Measurements from ENCODE around the gene ZNF385C.

DNA sequence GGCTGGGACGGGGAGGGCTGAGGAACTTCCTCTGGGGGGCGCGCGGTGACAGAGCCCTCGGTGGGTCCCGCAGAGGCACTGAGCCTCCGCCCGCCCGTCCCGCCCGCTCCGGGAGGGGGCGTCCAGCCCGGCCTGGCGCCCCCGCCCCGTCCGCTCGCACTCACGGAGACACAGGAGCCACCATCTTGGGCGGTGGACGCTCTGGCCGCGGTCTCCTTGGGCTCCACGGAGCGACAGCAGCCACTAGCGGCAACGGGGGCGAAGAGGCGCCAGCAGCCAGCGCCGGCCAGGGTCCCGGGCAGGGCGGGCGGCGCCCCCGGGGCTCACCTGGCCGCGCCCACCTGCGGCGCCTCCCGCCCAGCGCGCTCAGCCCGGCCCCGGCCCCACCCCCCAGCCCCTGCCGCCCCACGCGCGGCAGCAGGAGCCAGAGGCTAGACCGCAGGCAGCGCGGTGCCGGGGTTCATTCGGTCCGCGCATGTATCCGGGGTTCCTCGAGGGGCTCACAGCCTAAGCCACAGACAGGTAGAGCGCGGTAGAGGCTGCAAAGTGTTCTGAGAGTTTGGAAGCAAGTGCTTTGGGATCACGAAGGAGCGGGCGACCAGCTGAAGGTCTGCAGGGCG is 47.8 kb downstream of the ZNF385C start, which contains the start of gene C17orf113:
- no peak for TF ChIP-seq POLR2A (IDR thresholded peaks at IDR 0.05)
- TF ChIP-seq, protein P1, sequence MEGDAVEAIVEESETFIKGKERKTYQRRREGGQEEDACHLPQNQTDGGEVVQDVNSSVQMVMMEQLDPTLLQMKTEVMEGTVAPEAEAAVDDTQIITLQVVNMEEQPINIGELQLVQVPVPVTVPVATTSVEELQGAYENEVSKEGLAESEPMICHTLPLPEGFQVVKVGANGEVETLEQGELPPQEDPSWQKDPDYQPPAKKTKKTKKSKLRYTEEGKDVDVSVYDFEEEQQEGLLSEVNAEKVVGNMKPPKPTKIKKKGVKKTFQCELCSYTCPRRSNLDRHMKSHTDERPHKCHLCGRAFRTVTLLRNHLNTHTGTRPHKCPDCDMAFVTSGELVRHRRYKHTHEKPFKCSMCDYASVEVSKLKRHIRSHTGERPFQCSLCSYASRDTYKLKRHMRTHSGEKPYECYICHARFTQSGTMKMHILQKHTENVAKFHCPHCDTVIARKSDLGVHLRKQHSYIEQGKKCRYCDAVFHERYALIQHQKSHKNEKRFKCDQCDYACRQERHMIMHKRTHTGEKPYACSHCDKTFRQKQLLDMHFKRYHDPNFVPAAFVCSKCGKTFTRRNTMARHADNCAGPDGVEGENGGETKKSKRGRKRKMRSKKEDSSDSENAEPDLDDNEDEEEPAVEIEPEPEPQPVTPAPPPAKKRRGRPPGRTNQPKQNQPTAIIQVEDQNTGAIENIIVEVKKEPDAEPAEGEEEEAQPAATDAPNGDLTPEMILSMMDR (IDR thresholded peaks at IDR 0.05), result peak in 5 of 6 experiments; percentile 29 to 44 (median 33)
